A549 (cell line): Measurements from ENCODE around the gene TAF1B. TPM values are rescaled to one million over a fixed set of nuclear protein-coding genes. Genes with fewer than 3 reads are reported as not detected.

Experiments
- ATAC-seq, 2 experiments: fragments of 200-7000 bp in 1 of 2; fragments of >200 bp in 1 of 2; cut with Nextera tagmentation in 1 of 2; cut with Tn5 transposase in 1 of 2; 3 replicates each; pipeline versions ENCODE4 v1.8.0 to v1.9.1; 2018 to 2020; ENCODE audit warnings: mild to moderate bottlenecking in 1 of 2, moderate library complexity in 1 of 2
- CTCF ChIA-PET: fragments of 300-600 bp; sonication (Branson Sonifier 250); formaldehyde crosslinking; extraction: SDS; loops from one replicate; lab custom pipeline; 2021; ENCODE audit warnings: antibody characterized with exemption, inconsistent platforms; lab: Yijun Ruan, JAX
- POLR2A ChIA-PET: fragments of 350-600 bp; formaldehyde crosslinking; extraction: SDS; loops from one replicate; lab custom pipeline; 2021; ENCODE audit warnings: antibody characterized with exemption, inconsistent platforms; lab: Yijun Ruan, JAX
- DNase-seq, 2 experiments: peaks; one replicate each; pipeline versions ENCODE4 v3.0.0 to v3.0.0-alpha.2; 2011 to 2016; ENCODE audit warnings: low read depth in 1 of 2, low spot score in 1 of 2
- FAIRE-seq: peaks from 2 replicates; lab custom pipeline; 2011; peaks lifted over from hg19 to GRCh38; lab: Jason Lieb, UNC
- H3K27ac ChIP-seq, 2 experiments: fragments of >200 bp; sonication (Bioruptor Twin); formaldehyde crosslinking; 3 replicates each; pipeline ENCODE4 v1.5.1; 2016 to 2017
- H3K4me1 ChIP-seq: fragments of >200 bp; sonication (Bioruptor Twin); formaldehyde crosslinking; 3 replicates; pipeline ENCODE4 v1.6.1; 2016
- H3K4me2 ChIP-seq: fragments of >200 bp; sonication (Bioruptor Twin); formaldehyde crosslinking; 3 replicates; pipeline ENCODE4 v1.6.1; 2016
- H3K4me3 ChIP-seq: fragments of >200 bp; sonication (Bioruptor Twin); formaldehyde crosslinking; 3 replicates; pipeline ENCODE4 v1.5.1; 2016
- H3K9me3 ChIP-seq: fragments of >200 bp; sonication (Bioruptor Twin); formaldehyde crosslinking; 3 replicates; pipeline ENCODE4 v1.6.1; 2016
- E2F6 ChIP-seq: IDR thresholded peaks from 2 replicates; pipeline ENCODE4 v1.6.1; 2012; ENCODE audit warnings: low read depth, borderline replicate concordance
- EHF ChIP-seq: fragments of 250-450 bp; sonication (Bioruptor Pico); IDR thresholded peaks from 2 replicates; pipeline ENCODE4 v1.5.0; 2020; ENCODE audit warnings: mild to moderate bottlenecking
- ELK1 ChIP-seq: fragments of 150-350 bp; IDR thresholded peaks from 2 replicates; pipeline ENCODE4 v1.6.1; 2014; ENCODE audit warnings: low read depth, mild to moderate bottlenecking, low read length
- FOSL2 ChIP-seq, 2 experiments: fragments of 450-650 bp in 1 of 2; fragments of >200 bp in 1 of 2; sonication (Bioruptor Twin) in 1 of 2; formaldehyde crosslinking; IDR thresholded peaks; 2 replicates each; pipeline versions ENCODE4 v1.5.0 to v1.6.1; 2016 to 2020; ENCODE audit warnings: mild to moderate bottlenecking in 1 of 2, moderate library complexity in 1 of 2
- HEYL ChIP-seq: fragments of 250-450 bp; sonication (Bioruptor Pico); IDR thresholded peaks from 2 replicates; pipeline ENCODE4 v1.8.0; 2021; ENCODE audit warnings: mild to moderate bottlenecking, moderate library complexity
- HMGXB4 ChIP-seq: fragments of 250-450 bp; sonication (Bioruptor Pico); IDR thresholded peaks from 2 replicates; pipeline ENCODE4 v1.5.0; 2021; ENCODE audit warnings: mild to moderate bottlenecking, moderate library complexity, borderline replicate concordance
- HOXB13 ChIP-seq: fragments of 250-450 bp; sonication (Bioruptor Pico); IDR thresholded peaks from 2 replicates; pipeline ENCODE4 v1.5.0; 2020; ENCODE audit warnings: low read depth, mild to moderate bottlenecking, moderate library complexity
- KDM5A ChIP-seq: fragments of 200-600 bp; sonication (generic); IDR thresholded peaks from 2 replicates; pipeline ENCODE4 v1.6.1; 2016; ENCODE audit warnings: antibody characterized with exemption, mild to moderate bottlenecking
- MAX ChIP-seq: IDR thresholded peaks from 2 replicates; pipeline ENCODE4 v1.6.1; 2012
- NFE2L2 ChIP-seq: fragments of 150-350 bp; conservative IDR thresholded peaks from 2 replicates; pipeline ENCODE4 v1.6.1; 2014; ENCODE audit warnings: low read length
- NR3C1 ChIP-seq: fragments of >200 bp; sonication (Bioruptor Twin); formaldehyde crosslinking; IDR thresholded peaks from 3 replicates; pipeline ENCODE4 v1.6.1; 2017
- PHF8 ChIP-seq: fragments of 200-600 bp; sonication (generic); IDR thresholded peaks from 2 replicates; pipeline ENCODE4 v1.6.1; 2016; ENCODE audit warnings: low read depth, mild to moderate bottlenecking, antibody characterized with exemption, moderate library complexity, borderline replicate concordance
- POLR2AphosphoS2 ChIP-seq: conservative IDR thresholded peaks from 2 replicates; pipeline ENCODE4 v1.6.1; 2012; ENCODE audit warnings: low read length, improper control_type of control experiment, inconsistent platforms
- RARB ChIP-seq: fragments of 250-450 bp; sonication (Bioruptor Pico); IDR thresholded peaks from 2 replicates; pipeline ENCODE4 v1.8.0; 2021; ENCODE audit warnings: mild to moderate bottlenecking, moderate library complexity
- REST ChIP-seq: fragments of 200-600 bp; sonication (generic); IDR thresholded peaks from 2 replicates; pipeline ENCODE4 v1.6.1; 2016; ENCODE audit warnings: antibody characterized with exemption, mild to moderate bottlenecking, moderate library complexity
- SREBF2 ChIP-seq: fragments of 450-650 bp; IDR thresholded peaks from 2 replicates; pipeline ENCODE4 v1.6.1; 2014; ENCODE audit warnings: mild to moderate bottlenecking, moderate library complexity
- TP53 ChIP-seq: fragments of 250-450 bp; sonication (Bioruptor Pico); IDR thresholded peaks from 2 replicates; pipeline ENCODE4 v1.5.0; 2021; ENCODE audit warnings: mild to moderate bottlenecking, moderate library complexity
- USF2 ChIP-seq: fragments of 450-650 bp; IDR thresholded peaks from 2 replicates; pipeline ENCODE4 v1.6.1; 2014; ENCODE audit warnings: antibody characterized with exemption
- ZC3H11A ChIP-seq: fragments of 450-650 bp; IDR thresholded peaks from 2 replicates; pipeline ENCODE4 v1.6.1; 2014; ENCODE audit warnings: antibody characterized with exemption, mild to moderate bottlenecking
- ZFP36 ChIP-seq: fragments of 450-650 bp; IDR thresholded peaks from 2 replicates; pipeline ENCODE4 v1.6.1; 2014; ENCODE audit warnings: borderline replicate concordance; ENCODE audit not compliant: partially characterized antibody
- ZNF302 ChIP-seq: fragments of 250-450 bp; sonication (Bioruptor Pico); IDR thresholded peaks from 2 replicates; pipeline ENCODE4 v1.9.0; 2021; ENCODE audit warnings: inconsistent platforms, mild to moderate bottlenecking, moderate library complexity
- WGBS: methylation state at CpG from one replicate; pipeline ENCODE4 v1.1.6; 2017; ENCODE audit errors: missing lambda C conversion rate; 5-methylcytosine and 5-hydroxymethylcytosine counted together
- polyA plus RNA-seq, 4 experiments: library from polyadenylated mRNA; depleted of rRNA in 3 of 4; stranded (reverse); fragments of >200 nt; fragmentation: RNase III in 1 of 4; extraction: RNeasy Plus Mini Kit Qiagen cat#74134 plus additional on column Dnase treatment in 1 of 4; gene quantifications; 2 replicates in 3 of 4; 3 replicates in 1 of 4; pipeline ENCODE4 v1.2.3, GENCODE V29; 2011 to 2017

TAF1B gene
- polyA plus RNA-seq, 2 of the 4 experiments (the other 2 are of a cell fraction) = 40.6 to 51.7 TPM

- TF ChIP-seq HMGXB4 = no peak
- TF ChIP-seq PHF8 = no peak
- TF ChIP-seq NFE2L2 = no peak
- TF ChIP-seq FOSL2 (IDR thresholded peaks at IDR 0.05) = no peak
- TF ChIP-seq FOSL2 (CRISPR knock-in tag; IDR thresholded peaks at IDR 0.05) = no peak
- no peak for TF ChIP-seq RARB (CRISPR knock-in tag)
- TF ChIP-seq EHF (CRISPR knock-in tag) = no peak
- TF ChIP-seq ZNF302 (CRISPR knock-in tag) = no peak
Observed at GRCh38 chr2:9980520-9980919, 137.2 kb downstream of the TAF1B start (continued).

- 87% methylated on average over 3 of the region's 3 CpGs for WGBS
- H3K27ac ChIP-seq = no peak overlapping the region
- POLR2A ChIA-PET = no interaction called here
- no peaks in the 10 kb centered on the region for H3K9me3 ChIP-seq
- CTCF ChIA-PET = interaction anchor here (0.8 to 7.4 kb wide), 7 partner anchors 12 to 453 kb away, joined by 3 to 117 read pairs (median 6); no protein-coding TSS in a partner anchor
- DNase-seq (no peak), ATAC-seq (no peak), FAIRE-seq (no peak)
- no peak overlapping the region for H3K4me3 ChIP-seq
- H3K4me1 ChIP-seq = peaks cover 5% of the 10 kb centered on the region
- H3K4me2 ChIP-seq = no peak overlapping the region
- TF ChIP-seq ZFP36 (no peak), SREBF2 (no peak), EHF (CRISPR knock-in tag) (no peak), HOXB13 (CRISPR knock-in tag) (no peak), USF2 (no peak), E2F6 (no peak), NR3C1 (no peak), ZC3H11A (no peak), POLR2AphosphoS2 (no peak), ELK1 (no peak), KDM5A (no peak), HEYL (CRISPR knock-in tag) (no peak)
- TF ChIP-seq, all 56 proteins: peak for 0
Observed at GRCh38 chr2:9981655-9982054, 138.4 kb downstream of the TAF1B start.

GRCh38 chr2:9982248-9982647, 139.0 kb downstream of the TAF1B start:
- ChIA-PET CTCF (interaction anchor here (0.8 to 7.4 kb wide), 8 partner anchors 11 to 453 kb away, joined by 3 to 117 read pairs (median 8); no protein-coding TSS in a partner anchor), POLR2A (no interaction called here)
- 80% methylated on average over 8 of the region's 8 CpGs for WGBS
- ATAC-seq (no peak), FAIRE-seq (no peak)
- H3K4me3 ChIP-seq = no peak overlapping the region
- TF ChIP-seq FOSL2 (IDR thresholded peaks at IDR 0.05) (no peak), FOSL2 (CRISPR knock-in tag; IDR thresholded peaks at IDR 0.05) (no peak), KDM5A (no peak), E2F6 (no peak), MAX (no peak), REST (no peak), TP53 (CRISPR knock-in tag) (no peak)
- TF ChIP-seq, all 56 proteins: peak for 0
- Histone ChIP-seq H3K9me3 (no peaks in the 10 kb centered on the region), H3K4me2 (no peak overlapping the region), H3K27ac (no peak overlapping the region), H3K4me1 (0 out of 3 replicates have a peak, but pooled peaks cover 3% of the 10 kb centered on the region)
- DNase-seq = no peak
